Astrocyte of the hippocampus (primary cell): ENCODE data around the gene SELENOM.

ENCODE experiments used
- DNase-seq: peaks from one replicate; pipeline ENCODE4 v3.0.0; 2011; ENCODE audit warnings: low read depth, low spot score

The SELENOM gene

GRCh38 chr22:31107178-31107893, at the start of gene SELENOM:
TSS of gene SELENOM (minus strand) at chr22:31107568. CDS start at chr22:31107505, 63 bp downstream.
- DNase-seq = peak; percentile 99

- peak; percentile 24 for DNase-seq
These were observed 48.1 kb upstream of the SELENOM start for GRCh38 chr22:31155422-31155821.

GRCh38 chr22:31154975-31155374, 47.6 kb upstream of the SELENOM start:
- no peak for DNase-seq

- no peak for DNase-seq
These were observed 46.0 kb upstream of the SELENOM start for GRCh38 chr22:31153357-31153756.

GRCh38 chr22:31151872-31152271, 44.5 kb upstream of the SELENOM start:
- no peak for DNase-seq

- no peak for DNase-seq
These were observed 43.2 kb upstream of the SELENOM start for GRCh38 chr22:31150615-31151014.

- DNase-seq = peak; percentile 84
These were observed 41.7 kb upstream of the SELENOM start for GRCh38 chr22:31148953-31149627.

GRCh38 chr22:31148488-31148887, 41.1 kb upstream of the SELENOM start:
- peak; percentile 55 for DNase-seq

- no peak for DNase-seq
These were observed 36.9 kb upstream of the SELENOM start for GRCh38 chr22:31144223-31144622.

- no peak for DNase-seq
These were observed 36.2 kb upstream of the SELENOM start for GRCh38 chr22:31143537-31143936.

- DNase-seq = no peak
These were observed 35.7 kb upstream of the SELENOM start for GRCh38 chr22:31143038-31143437.

GRCh38 chr22:31142285-31142684, 34.9 kb upstream of the SELENOM start:
- no peak for DNase-seq

GRCh38 chr22:31141551-31141950, 34.2 kb upstream of the SELENOM start:
- DNase-seq = no peak

GRCh38 chr22:31140746-31141145, 33.4 kb upstream of the SELENOM start:
- no peak for DNase-seq

GRCh38 chr22:31139866-31140716, 32.7 kb upstream of the SELENOM start, which contains the start of gene PLA2G3:
TSS of gene PLA2G3 (minus strand) at chr22:31140508. CDS start at chr22:31140354, 154 bp downstream.
- DNase-seq = peak; percentile 54

- no peak for DNase-seq
These were observed 31.7 kb upstream of the SELENOM start for GRCh38 chr22:31139066-31139465.

- no peak for DNase-seq
These were observed 30.8 kb upstream of the SELENOM start for GRCh38 chr22:31138126-31138525.

- no peak for DNase-seq
These were observed 30.4 kb upstream of the SELENOM start for GRCh38 chr22:31137721-31138120.

- DNase-seq = no peak
These were observed 29.3 kb upstream of the SELENOM start for GRCh38 chr22:31136711-31137110.

GRCh38 chr22:31136155-31136554, 28.8 kb upstream of the SELENOM start:
- no peak for DNase-seq

GRCh38 chr22:31135706-31136105, 28.3 kb upstream of the SELENOM start:
- no peak for DNase-seq

GRCh38 chr22:31134688-31135087, 27.3 kb upstream of the SELENOM start:
- no peak for DNase-seq
